Panc1 (cell line): ENCODE results near the gene PABPN1L.

Experiments used
- CTCF ChIP-seq: fragments of 450-650 bp; IDR thresholded peaks from 2 replicates; pipeline ENCODE4 v1.5.1; 2017; ENCODE audit warnings: mild to moderate bottlenecking
- TCF7L2 ChIP-seq: IDR thresholded peaks from 2 replicates; pipeline ENCODE4 v1.6.1; 2011; ENCODE audit warnings: mild to moderate bottlenecking, low read depth, low read length, inconsistent platforms

- TF ChIP-seq CTCF, result no peak
- no peak for TF ChIP-seq TCF7L2
These were observed 42.0 kb downstream of the PABPN1L start for GRCh38 chr16:88824256-88825077.
